GM10248 (cell line): ENCODE measurements around the gene TPCN1.
A peak's percentile ranks its signal among the peaks of the same experiment; 100 is the strongest.

Source experiments
- CTCF ChIA-PET: fragments of 300-600 bp; sonication (Branson Sonifier 250); formaldehyde crosslinking; extraction: SDS; loops from one replicate; lab custom pipeline; 2021; ENCODE audit warnings: antibody characterized with exemption; lab: Yijun Ruan, JAX
- POLR2A ChIA-PET: fragments of 350-650 bp; sonication (Branson Sonifier 250); formaldehyde crosslinking; extraction: SDS; loops from one replicate; lab custom pipeline; 2020; ENCODE audit warnings: antibody characterized with exemption; lab: Yijun Ruan, JAX
- DNase-seq: peaks from one replicate; pipeline ENCODE4 v3.0.0; 2012; ENCODE audit errors: extremely low spot score
- TF ChIP-seq, protein P1 (sequence below): IDR thresholded peaks from 2 replicates; pipeline ENCODE4 v1.5.1; 2012; ENCODE audit warnings: mild to moderate bottlenecking, low read depth; ENCODE audit errors: extremely low read depth, missing control alignments, control extremely low read depth

TPCN1 gene

DNA sequence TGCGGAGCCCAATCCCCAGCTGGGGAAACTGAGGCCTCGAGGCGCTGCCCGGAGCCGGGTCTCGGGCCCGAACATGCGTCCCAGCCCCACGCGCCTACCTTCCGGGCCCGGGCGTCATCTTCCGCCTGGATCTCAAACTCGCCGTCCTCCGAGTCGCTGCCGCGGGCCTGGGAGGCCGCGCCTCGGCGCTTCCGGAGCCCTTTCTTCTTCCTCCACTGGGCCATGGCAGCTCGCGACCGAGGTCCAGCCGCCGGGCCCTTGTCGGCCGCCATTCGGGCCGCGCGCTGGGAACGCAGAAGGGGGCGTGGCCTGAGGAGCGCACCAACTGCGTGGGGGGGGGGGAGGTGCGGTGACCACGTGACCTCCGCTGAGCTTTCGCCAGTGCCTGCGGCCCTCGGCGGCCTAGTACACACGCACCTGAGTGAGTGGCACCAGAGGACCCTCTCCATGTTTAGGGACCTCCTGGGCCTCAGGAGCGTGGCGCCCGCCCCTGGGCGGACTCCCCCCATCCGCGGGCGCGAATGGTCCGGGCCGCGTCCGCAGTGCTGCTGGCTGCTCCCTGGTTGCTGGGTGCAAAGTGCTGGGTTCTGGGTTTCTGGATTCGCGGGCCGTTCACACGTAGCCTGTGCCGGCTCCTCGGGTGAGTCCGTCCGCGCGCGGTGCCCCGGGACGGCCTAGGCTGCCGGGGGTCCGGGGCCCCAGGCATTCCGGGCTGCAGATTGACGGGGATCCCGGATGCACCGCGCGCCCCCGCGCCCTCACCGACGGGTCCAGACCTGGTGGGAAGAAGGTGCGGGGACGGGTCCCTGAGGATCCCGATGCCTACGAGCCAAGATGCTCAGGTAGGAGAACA lies 35.9 kb upstream of the TPCN1 start, which contains the start of the genes DDX54 and RITA1:
TSS of gene DDX54 (minus strand) at position 299 of the 853 bp plus-strand sequence. CDS start at position 272, 27 bp downstream.
TSS of gene RITA1 (plus strand) at position 542 of the 853 bp plus-strand sequence. CDS start 1,026 bp downstream, outside the sequence.
- CTCF ChIA-PET: interaction anchor here (0.8 to 3.5 kb wide), 6 partner anchors 10 to 225 kb away, joined by 3 to 23 read pairs (median 7); no protein-coding TSS in a partner anchor

DNA sequence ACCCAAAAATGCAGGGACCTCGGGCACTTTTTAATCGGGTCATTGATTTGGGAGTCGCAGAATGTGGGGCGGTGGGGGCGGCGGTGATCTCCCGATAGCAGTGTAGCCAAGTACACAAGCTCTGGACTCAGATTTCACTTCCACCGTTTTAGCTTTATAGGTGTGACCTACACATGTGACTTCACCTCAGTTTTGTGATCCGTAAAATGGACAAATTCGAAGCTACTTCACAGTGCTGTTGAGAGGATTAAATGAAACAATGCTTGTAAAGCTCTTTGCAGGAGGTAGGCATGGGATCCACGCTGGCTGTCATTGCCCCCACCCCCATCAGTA lies 35.3 kb upstream of the TPCN1 start:
- DNase-seq: no peak
- ChIA-PET POLR2A (interaction anchor here (0.7 to 2.4 kb wide), 5 partner anchors 36 to 260 kb away, joined by 3 to 7 read pairs (median 3); partner anchors contain the start of gene TPCN1), CTCF (interaction anchor here (0.8 to 3.5 kb wide), 6 partner anchors 9 to 225 kb away, joined by 3 to 23 read pairs (median 4); no protein-coding TSS in a partner anchor)
- TF ChIP-seq, protein P1, sequence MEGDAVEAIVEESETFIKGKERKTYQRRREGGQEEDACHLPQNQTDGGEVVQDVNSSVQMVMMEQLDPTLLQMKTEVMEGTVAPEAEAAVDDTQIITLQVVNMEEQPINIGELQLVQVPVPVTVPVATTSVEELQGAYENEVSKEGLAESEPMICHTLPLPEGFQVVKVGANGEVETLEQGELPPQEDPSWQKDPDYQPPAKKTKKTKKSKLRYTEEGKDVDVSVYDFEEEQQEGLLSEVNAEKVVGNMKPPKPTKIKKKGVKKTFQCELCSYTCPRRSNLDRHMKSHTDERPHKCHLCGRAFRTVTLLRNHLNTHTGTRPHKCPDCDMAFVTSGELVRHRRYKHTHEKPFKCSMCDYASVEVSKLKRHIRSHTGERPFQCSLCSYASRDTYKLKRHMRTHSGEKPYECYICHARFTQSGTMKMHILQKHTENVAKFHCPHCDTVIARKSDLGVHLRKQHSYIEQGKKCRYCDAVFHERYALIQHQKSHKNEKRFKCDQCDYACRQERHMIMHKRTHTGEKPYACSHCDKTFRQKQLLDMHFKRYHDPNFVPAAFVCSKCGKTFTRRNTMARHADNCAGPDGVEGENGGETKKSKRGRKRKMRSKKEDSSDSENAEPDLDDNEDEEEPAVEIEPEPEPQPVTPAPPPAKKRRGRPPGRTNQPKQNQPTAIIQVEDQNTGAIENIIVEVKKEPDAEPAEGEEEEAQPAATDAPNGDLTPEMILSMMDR: no peak

More for the DNA sequence above, 35.9 kb upstream of the TPCN1 start, which contains the start of the genes DDX54 and RITA1:
- POLR2A ChIA-PET: interaction anchor here (0.7 to 2.4 kb wide), 7 partner anchors 36 to 841 kb away, joined by 3 to 7 read pairs (median 3); partner anchors contain the start of gene TPCN1
- TF ChIP-seq, protein P1: no peak
- peak; percentile 84 for DNase-seq

DNA sequence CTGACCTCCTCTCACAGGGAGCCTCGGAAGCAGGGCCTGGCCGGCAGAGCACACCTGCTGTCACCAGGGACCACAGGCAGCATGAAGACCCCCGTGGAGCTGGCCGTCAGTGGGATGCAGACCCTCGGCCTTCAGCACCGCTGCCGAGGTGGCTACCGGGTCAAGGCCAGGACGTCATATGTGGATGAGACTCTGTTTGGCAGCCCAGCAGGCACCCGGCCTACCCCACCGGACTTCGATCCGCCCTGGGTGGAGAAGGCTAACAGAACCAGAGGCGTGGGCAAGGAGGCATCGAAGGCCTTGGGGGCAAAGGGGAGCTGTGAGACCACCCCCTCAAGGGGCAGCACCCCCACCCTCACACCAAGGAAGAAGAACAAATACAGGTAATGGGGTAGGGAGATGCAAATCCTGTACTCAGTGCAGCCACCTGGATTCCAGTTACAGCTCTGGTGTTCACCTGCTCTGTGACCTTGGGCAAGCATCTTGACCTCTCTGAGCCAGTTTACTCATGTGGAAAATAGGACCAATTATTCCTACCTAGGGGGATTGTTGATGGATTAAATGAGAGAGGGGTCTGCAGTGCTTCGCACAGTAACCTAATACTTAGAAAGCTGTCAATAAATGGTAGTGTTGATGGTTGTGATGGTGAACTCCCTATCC lies 34.5 kb upstream of the TPCN1 start:
- POLR2A ChIA-PET: interaction anchor here (1.0 to 1.2 kb wide), 2 partner anchors 35 to 46 kb away, joined by 3 read pairs; no protein-coding TSS in a partner anchor
- CTCF ChIA-PET: interaction anchor here (0.9 to 3.5 kb wide), 7 partner anchors 8 to 194 kb away, joined by 3 to 23 read pairs (median 6); no protein-coding TSS in a partner anchor
- TF ChIP-seq, protein P1: no peak
- no peak for DNase-seq

DNA sequence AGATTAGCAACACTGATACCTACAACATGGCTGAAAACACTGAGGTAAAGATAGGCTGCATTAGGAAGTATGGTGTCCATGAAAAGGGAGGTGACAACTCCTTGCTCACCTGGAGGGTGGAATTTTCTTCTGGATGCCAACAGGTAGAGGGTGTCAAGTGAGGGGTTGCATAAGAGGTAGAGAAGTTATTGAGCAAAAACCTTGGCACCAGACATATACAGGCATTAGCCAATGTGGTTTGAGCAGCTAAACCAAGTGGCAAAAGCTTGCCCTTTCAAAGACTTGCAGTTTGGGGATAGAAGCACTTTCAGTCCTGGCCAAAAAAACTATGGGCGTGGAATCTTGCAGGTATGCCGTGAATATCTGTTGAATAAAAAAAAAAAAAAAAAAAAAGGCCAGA lies 31.9 kb upstream of the TPCN1 start:
- ChIA-PET CTCF (interaction anchor here (0.9 to 3.2 kb wide), 2 partner anchors 16 to 235 kb away, joined by 3 to 13 read pairs; no protein-coding TSS in a partner anchor), POLR2A (no interaction called here)
- TF ChIP-seq, protein P1: no peak
- DNase-seq: no peak

DNA sequence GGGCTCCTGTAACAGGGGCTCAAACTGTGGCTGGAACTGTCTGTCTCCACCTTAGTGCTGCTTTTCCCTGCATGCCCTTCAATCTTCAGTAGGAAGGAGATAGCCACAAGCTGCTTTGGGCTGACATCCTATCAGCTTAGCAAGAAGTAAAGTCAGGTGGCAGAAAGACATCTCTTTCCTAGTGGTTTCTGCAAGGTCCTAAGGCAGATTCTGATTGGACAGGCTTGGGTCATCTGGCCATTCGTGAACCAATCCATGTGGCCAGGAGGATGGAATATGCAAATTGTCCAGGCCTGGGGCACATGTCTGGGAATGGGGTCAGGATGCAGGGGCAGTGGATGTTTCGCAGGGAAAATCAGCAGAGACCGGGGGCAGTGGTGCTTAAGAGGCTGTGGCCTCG lies 30.5 kb upstream of the TPCN1 start:
- TF ChIP-seq, protein P1: no peak
- CTCF ChIA-PET: interaction anchor here (1.0 to 3.2 kb wide), 2 partner anchors 11 to 17 kb away, joined by 3 to 13 read pairs; no protein-coding TSS in a partner anchor
- DNase-seq: no peak
- POLR2A ChIA-PET: no interaction called here

DNA sequence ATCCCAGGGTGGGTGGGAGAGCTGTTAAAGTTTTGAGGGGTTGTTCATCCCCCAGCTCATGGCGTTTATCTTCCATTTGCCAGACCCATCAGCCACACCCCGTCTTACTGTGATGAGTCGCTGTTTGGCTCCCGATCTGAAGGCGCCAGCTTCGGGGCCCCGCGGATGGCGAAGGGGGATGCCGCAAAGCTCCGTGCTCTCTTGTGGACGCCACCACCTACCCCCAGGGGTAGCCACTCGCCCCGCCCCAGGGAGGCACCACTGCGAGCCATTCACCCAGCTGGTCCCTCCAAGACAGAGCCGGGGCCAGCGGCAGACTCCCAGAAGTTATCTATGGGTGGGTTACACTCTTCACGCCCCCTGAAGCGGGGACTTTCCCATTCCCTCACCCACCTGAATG lies 30.0 kb upstream of the TPCN1 start:
- ChIA-PET CTCF (interaction anchor here (1.0 to 3.2 kb wide), 2 partner anchors 10 to 17 kb away, joined by 3 to 13 read pairs; no protein-coding TSS in a partner anchor), POLR2A (no interaction called here)
- TF ChIP-seq, protein P1: no peak
- no peak for DNase-seq
